T-helper 2 cell (primary cell): ENCODE results near the gene PARP3.
A peak's percentile ranks its signal among the peaks of the same experiment; 100 is the strongest.
"Not testable (repeated sequence)": the region's sequence is repeated elsewhere in the genome, so short reads cannot be mapped to it uniquely, and the experiment has no call there.

Experiments
- DNase-seq, 5 experiments: peaks; one replicate each; pipeline versions ENCODE4 v3.0.0 to v3.0.0-alpha.2; 2012 to 2022

PARP3 gene

GRCh38 chr3:51986010-51986947 is 44.1 kb downstream of the PARP3 start:
- DNase-seq: no peak

GRCh38 chr3:51987568-51987967 is 45.4 kb downstream of the PARP3 start:
- no peak for DNase-seq

GRCh38 chr3:51988286-51989146 is 46.4 kb downstream of the PARP3 start:
- no peak for DNase-seq

- DNase-seq: not testable (repeated sequence)
These were observed 48.4 kb downstream of the PARP3 start for GRCh38 chr3:51990501-51990971.

- no peak for DNase-seq
These were observed 50.0 kb downstream of the PARP3 start for GRCh38 chr3:51992017-51992682.

- not testable (repeated sequence) for DNase-seq
These were observed 51.5 kb downstream of the PARP3 start for GRCh38 chr3:51993657-51994056.

GRCh38 chr3:51994530-51994929 is 52.4 kb downstream of the PARP3 start:
- DNase-seq: no peak

GRCh38 chr3:51995346-51996163 is 53.4 kb downstream of the PARP3 start, which contains the start of gene RPL29:
Gene RPL29, minus strand, starts transcription at chr3:51995895. Its CDS starts 434 bp downstream, at chr3:51995461.
- DNase-seq: peak; percentile 72 to 97 (median 87)

GRCh38 chr3:51997172-51997571 is 55.0 kb downstream of the PARP3 start:
- DNase-seq: no peak

- DNase-seq: no peak
These were observed 55.9 kb downstream of the PARP3 start for GRCh38 chr3:51997935-51998596.
